Measurements from ENCODE around the gene PVALEF.

The PVALEF gene

DNA sequence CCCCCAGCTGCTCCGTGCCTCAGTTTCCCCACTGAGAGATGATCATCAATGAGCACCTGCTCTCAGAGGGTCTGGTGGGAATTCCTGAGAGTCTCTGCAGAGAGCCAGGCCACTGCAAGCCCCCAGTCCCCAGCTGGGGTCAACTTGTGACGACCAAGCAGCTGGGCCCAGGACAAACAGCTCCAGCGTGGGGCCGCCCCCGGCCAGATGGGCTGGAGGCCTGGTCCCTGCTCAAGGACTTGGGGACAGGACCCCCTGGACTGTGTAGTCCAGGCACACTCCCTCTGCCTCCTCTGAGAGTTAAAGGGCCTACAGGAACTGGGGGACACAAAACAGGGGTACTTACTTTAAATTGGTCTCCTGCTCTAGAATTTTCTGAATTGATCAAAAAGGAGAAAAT is 17.3 kb downstream of the PVALEF start:
- no peak for DNase-seq (ENCODE audit: low spot score)

DNA sequence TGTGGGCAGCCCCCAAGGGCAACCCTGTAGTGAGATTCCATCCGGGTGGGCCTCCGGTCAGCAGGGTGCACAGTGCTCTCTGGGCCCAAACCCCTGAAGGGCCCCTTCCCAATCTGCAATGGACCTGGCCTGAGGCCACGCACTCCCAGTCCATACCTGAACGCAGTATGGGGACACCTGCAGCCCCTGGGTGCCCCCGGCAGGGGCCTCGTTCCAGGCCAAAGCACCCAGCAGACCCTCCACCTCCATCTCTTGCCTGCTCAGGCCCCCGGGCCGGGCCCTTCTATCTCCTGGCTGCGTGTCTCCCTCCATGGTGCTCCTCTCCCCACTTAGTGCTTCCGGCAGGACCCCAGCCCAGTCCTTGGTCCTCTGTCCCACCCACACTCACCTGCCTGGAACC is 18.0 kb downstream of the PVALEF start:
- no peak for DNase-seq (ENCODE audit: low spot score)

DNA sequence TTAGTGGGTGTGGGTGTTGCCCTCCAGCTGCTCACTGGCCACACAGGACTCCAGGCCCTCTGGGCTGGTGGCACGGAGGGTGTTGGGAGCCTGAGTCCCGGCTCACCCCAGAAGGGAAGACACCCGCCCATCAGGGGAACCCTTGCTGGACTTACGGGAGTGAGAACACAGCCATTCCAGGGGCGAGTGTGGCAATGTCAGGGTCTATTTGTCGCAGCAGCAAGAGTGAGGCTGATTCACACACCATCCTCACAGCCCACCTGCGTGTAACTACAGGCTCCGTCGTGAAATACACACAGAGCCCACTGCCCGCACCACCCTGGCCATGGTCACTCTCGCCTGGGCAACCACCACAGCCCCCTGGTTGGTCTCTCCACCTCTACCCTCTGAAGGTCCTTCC is 18.5 kb downstream of the PVALEF start:
- DNase-seq (ENCODE audit: low spot score): no peak

DNA sequence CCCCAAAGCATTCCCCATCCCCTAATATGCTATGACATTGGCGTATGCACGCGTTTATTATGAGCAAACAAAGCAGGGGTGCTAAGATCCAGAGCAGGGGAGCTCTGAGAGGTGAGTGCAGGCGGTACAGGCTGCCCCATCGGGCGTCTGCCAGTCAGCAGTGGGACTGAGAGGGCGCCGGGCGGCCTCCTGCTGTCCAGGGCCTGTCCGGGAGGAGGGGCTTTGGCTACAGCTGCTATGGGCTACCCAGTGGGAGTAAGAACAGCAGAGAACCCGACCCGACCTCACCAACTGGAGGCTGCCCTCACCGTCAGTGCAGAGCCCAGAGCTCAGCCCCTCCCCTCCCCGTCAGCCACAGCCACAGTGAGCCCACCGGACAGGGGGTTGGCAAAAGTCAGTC is 19.2 kb downstream of the PVALEF start:
- no peak for DNase-seq (ENCODE audit: low spot score)

DNA sequence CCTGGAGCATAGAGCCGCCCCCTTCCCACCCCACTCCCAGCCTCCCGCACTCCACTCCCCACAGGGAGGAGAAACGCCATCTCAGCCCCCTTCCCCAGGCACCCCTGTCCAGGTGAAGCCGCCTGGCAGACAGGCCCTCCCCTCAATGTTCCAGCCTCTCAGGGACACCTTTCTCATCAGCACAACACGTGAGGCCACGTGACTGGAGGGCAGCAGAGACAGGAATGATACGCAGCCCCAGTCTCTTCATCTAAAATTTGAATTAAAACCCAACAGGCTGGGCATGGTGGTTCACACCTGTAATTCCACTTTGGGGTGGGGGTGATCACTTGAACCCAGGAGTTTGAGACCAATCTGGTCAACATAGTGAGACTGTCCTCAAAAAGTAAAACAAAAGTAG is 20.9 kb downstream of the PVALEF start:
- no peak for DNase-seq (ENCODE audit: low spot score)

DNA sequence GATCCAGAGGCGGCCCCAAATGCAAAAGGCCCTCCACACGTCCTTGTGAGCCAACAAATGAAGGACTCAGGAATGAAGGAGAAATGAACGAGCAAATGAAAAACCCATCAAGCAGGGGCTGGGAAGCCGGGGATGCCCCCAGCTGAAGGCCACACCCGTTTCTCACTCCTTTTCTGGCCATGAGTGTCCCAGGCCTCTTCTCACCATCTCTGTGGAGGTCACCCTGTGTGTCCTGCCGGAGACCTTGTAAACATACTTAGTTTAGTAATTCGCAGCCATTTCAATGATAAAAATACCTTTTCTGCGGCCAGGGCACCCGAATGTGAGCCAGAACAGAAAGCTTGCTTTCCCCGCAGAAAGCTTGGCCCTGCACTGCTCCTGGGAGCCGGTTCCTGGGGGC is 21.8 kb downstream of the PVALEF start:
- DNase-seq (ENCODE audit: low spot score): no peak

DNA sequence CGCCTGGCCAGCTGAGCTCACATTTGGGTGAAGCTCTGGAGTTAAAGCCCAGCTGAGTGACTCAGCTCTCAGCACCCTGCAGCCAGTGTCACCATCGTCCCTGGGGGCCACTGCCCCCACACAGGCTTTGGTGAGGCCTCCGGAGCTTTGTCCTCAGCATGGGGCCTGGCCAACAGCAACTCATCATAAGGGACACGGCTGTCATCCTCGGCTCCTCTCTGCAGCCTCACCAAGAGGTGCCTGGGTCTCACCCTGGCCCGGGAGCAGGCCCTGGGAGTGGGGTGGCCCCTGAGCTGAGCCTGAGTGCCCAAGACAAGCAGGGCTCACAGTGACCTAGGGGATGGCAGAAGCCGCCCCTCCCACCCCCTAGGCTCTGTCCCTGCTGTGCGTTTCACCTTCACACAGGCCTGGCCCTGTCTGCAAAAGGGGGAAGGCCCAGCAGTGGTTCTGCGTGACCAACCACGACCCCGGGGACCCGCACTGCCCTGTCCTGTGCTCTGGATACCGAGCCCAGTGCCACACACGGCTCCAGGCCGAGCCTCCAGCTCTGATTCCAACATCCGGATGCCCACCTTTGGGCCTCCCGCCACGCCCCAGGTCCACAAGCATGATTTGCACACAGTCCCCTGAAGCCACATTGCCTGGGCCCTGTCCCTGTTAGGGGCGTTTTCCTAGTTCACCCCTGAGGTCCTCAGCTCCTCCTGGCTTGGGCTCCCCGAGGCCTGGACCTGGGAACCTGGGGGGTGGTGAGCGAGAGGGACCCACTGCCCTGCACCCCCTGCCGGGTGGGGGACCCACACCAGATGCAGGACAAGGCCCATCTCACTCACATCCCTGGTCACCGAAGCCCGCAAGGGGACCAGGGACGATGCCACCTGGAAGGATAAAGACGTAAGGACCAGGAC is 22.5 kb downstream of the PVALEF start:
- DNase-seq (ENCODE audit: low spot score): no peak

DNA sequence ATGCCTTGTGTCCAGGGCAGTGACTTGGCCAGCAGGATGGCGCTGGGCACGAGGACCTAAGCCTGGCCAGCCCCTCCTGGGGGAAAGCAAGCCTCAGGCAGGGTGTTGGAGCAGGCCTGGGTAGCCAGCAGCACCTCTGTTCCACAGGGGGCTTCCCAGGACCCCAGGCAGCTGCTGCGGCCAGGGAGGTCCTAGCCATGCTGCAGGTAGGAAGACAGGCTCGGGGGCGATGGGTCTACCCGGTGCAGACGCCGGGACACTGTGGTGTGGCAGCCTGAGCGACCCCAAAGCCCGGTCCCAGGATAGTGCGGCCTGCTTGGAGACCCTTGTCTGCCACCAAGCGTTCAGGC is 23.2 kb downstream of the PVALEF start:
- DNase-seq (ENCODE audit: low spot score): no peak

DNA sequence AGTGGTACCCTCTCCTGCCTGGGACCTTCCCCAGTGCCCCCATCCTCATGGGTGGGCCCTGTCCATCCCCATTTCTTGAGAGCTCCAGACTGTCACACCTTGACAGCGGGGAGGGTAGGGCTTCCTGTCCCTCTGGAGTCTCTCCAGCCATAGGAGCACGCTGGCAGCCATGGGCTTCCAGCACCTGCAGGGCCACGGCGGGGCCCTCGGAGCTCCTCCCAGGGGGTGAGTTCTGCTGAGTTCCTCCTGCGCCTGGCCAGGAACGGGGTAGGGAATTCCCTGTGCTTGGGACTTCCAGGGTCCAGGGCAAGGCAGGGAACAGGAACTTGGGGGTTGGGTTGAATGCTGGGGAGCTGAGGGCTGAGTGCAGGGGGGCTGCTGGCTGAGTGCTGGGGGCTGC is 23.7 kb downstream of the PVALEF start:
- DNase-seq (ENCODE audit: low spot score): no peak

DNA sequence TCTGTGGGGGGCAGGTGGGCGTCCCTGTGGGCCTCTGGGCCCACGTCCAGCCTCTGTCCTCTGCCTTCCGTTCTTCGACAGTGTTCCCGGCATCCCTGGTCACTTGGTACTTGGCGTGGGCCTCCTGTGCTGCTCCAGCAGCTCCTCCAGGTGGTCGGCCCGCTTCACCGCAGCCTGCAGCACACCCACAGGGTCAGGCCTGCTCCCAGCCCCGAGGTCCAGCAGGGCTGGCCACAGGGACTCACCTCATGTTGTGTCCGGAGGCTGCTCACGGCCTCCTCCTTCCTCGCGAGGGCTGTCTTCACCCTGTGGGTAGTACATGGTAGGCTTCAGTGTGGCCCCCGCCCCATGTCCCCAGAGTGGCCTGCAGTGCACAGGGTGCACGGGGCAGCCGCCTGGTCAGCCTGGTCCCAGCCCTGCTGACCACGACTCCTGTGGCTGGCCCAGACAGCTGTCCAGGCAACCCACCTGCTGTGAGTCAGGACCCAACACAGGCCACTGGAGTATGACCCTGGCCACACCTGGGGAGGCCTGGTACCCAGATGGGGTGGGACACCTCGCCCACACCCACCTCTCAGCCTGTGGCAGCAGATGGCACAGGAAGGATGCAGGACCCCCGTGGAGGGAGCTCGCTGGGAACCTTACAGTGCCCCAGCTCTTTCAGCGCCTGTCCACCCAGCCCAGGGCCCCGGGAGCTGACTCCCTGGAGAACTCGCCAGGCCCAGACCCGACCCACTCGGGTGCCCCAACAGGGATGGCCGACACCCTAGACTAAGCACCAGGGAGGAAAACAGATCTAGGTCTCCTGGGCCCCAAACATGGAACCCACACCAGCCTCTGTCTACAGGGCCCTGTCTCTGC is 24.6 kb downstream of the PVALEF start:
- DNase-seq (ENCODE audit: low spot score): peak; percentile 25

DNA sequence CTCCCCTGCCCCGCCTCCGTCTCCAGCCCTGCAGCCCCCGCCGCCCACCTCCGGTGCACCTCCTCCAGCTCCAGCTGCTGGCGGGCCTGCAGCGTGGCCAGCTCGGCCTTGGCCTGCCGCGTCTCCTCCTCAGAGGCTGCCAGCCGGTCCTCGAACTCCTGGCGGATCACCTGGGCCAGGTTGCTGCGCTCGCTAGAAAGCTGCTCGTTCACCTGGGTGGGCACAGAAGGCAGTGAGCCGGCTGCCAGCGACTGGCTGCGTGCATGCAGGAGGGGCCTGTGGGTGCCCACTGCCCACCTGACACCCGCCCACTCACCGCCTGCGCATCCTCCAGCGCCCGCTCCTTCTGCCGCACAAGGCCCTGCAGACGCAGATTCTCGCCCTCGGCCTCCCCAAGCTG is 25.3 kb downstream of the PVALEF start:
- no peak for DNase-seq (ENCODE audit: low spot score)

DNA sequence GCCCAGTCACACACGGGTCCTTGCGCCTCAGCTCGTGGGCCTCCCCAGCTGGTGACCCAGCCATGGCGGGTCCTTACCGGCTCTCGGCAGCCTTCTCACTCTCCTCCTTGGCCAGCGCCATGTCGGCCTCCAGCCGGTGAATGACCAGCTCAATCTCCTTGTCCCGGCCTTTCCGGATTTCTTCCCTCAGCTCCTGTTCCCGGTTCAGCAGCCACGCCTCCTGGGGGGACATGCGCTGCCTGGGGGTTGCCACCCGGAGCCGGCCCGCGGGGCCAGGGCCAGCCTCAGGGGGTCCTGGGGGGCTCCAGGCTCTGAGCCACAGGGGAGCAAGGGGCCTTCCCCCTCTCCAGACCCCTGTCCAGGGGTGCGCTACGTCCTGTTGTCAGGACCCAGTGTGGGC is 25.8 kb downstream of the PVALEF start:
- DNase-seq (ENCODE audit: low spot score): no peak

DNA sequence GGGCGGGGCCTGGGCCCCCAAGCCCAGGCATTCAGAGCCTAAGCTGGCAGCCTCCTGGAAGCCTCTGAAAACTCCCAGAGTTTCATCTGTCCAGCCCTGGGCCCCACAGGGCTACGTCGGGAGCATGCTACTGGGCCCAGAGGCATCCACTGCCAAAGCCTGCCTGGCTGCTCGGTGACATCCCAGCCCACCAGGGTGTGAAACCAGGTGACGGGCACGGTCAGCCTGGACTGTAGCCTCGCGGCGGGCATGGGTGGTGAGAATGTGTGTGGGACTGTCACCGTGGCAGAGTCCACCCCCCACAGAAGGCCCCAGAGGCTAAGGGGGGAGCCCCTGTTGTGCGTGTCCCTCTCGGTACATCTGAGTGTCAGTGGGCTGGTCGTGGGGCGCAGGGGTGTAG is 26.3 kb downstream of the PVALEF start:
- DNase-seq (ENCODE audit: low spot score): no peak

DNA sequence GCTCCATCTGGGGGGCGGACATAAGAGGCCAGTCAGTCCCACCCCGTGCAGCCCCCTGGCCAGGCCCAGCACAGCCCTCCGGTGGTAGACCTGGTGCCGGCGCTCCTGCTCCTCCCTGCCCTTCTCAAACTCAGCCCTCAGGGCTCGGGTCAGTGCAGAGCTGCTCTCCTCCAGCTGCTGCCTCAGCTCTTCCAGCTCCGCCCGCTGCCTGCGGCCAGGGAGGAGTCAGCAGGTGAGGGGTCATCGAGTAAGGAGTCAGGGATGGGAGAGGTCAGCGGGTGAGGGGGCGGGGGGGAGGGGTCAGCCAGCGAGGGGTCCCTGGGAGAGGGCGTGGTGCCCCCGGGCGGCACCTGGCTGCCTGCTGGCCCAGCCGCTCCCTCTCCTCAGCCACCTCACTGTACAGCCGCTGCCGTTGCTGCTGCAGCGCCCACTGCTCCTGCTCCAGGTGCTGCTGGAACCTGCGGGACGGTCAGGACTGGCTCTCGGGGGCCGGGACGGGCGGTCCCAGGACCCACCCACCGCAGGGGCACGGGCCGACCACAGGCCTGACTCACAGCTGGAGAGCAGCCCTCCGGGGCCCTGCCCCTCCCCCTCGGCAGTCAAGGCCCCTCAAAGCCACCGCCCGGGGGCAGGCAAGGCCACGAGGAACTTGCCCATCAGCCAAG is 27.2 kb downstream of the PVALEF start:
- DNase-seq (ENCODE audit: low spot score): no peak

DNA sequence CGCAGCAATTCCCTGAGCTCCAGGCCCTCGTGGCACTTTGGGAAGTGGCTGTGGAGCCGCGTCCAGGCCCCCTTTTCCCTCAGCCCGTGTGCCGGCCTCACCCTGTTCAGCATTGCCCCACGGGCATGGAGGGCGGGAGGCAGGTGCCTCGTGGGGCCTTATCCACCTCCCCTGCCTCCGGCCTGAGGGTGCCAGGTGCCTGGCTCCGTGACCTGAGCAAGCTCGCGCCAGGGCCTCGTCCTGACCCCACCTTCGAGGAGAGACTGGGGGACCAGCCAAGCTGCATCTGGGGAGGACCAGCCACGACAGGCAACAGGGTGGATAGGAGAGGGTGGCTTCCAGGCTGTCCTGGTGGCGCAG is 27.7 kb downstream of the PVALEF start:
- DNase-seq (ENCODE audit: low spot score): no peak

DNA sequence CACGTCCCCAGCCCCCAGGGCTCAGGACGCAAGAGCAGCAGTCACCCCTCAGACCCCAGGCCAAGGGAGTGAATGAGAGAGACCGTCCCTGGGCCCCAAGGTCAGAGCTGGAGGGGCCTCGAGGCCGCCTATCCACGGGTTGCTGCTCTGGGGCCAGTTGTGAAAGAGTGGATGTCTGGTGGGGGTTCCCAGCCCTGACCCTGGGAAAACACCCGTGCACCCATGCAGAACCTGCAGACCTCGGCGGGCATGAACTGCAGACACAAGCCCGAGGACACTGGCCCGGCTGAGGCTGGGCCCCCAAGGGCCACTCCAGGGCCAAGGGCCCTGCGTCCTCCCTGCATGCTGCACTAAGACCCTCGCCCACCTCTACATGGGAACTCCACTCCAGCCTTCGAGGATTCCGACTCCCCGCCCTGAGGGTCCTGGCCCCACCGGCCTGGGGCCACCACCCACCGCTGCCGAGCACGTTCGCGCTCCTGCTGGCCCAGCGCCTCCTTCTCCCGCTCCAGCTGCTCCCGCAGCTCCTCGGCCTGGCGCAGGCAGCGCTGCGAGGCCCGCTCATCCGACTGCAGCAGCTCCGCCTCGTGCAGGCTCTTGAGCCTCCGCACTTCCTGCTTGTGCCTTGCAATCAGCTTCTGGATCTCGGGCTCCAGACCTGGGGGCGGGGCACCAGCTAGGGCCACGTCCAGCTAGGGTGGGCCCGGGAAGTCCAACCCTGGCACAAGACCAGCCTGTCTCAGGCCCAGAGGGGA is 28.3 kb downstream of the PVALEF start:
- no peak for DNase-seq (ENCODE audit: low spot score)

DNA sequence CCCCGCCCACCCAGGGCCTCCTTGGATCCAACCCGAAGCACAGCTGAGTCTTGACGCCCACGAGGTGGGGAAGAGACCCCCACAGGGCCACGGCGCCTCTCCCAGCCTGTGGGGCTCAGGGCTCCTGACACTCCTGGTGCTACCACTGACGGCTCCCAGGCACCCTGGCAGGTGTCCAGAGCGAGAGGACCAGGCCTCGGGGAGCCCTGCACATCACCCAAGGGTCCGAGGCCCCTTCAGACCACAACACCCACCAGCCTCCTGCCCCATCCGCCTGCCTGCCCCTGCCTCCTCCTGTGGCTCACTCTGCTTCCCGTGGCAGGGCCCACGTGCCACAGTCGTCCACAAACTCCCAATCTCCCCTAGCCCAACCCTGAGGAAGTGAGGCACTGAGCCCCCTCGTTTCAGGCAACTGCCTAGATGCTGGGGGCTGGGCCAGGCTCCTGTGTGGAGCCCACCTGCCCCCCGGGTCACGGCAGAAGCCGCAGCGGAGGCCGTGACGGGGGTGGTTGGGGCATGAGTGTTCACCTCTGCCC is 29.0 kb downstream of the PVALEF start:
- no peak for DNase-seq (ENCODE audit: low spot score)

DNA sequence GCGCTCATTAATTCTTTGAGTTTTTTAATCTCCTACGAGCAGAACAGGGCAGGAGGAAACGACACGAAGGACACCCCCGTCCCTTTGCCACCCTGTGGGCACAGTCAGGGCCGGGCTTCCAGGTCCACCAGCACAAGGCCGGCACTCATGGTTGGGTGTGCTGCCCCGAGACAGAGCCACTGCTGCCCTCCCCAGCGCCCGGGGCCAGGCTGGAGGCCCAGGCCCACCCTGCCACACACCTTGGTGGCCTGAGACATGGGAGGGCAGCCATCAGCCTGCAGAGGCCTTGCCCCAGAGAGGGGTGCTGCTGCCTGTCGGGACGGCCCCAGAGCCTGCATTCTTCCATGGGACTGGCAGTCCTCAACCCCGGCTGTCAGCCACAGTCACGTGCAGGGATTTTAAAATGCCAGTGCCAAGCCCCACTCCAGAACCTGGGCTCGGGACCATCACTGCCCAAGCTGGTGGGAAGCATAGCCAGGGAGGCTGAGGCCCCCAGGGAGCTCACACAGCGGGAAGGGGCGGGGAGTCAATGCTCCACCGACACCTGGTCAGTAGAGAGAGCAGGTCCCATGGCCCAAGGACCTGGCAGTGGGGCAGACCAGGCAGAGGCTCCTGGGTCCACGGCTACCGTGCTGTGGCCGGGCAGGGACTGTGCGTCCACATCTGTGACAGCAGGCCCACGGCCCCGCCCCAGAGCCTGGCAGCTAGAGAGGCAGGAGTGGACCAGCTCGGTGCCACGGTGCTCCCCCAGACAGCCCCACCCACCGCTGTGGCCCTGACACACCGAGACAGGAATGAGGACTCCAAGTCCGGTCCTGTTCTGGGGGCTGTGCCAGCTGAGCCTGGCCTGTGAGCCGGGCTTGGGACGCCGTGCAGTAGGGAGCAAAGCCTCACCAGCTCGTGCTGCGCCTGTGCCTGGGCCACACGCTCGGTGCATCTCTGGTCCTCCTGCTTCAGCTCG is 29.9 kb downstream of the PVALEF start:
- DNase-seq (ENCODE audit: low spot score): no peak

DNA sequence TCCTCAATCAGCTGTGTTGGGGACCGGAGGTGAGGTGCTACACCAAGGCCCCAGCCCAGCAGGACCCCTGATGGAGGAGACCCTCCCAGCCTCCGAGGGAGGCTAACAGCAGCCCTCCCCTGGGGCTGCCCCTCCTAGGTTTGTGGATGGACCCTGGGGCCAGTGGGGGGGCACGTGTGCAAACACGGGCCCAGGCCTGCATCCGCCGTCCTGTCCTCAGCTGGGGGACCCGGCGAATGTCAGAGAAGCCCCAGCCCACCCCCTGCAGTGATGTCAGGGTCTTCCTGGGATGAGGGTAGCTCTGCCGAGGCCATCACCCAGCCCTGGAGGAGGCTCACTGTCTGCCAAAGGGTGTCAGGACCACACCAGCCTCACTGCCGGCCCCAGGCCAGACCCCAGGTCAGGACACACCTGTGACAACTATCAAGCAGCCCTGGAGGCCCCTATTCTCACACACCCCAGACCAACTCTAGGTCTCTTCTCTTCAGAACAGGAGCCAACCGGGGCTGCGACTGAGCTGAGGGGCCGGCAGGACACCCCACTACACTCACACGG is 30.7 kb downstream of the PVALEF start:
- DNase-seq (ENCODE audit: low spot score): no peak
